Smooth muscle cell (in vitro differentiated cells): Measurements from ENCODE around the gene CPXM1. TPM values are rescaled to one million over a fixed set of nuclear protein-coding genes. Genes with fewer than 3 reads are reported as not detected.

Experiments used
- DNase-seq: peaks from one replicate; lab custom pipeline; 2025; ENCODE audit not compliant: unreplicated experiment; lab: John Stamatoyannopoulos, UW
- H2AFZ ChIP-seq: fragments of 200-600 bp; sonication (generic); 2 replicates; pipeline ENCODE4 v1.6.0; 2016; ENCODE audit warnings: antibody characterized with exemption, low read depth, mild to moderate bottlenecking
- H3F3A ChIP-seq: fragments of 200-600 bp; sonication (generic); 2 replicates; pipeline ENCODE4 v1.6.0; 2017; ENCODE audit warnings: antibody characterized with exemption, low read depth
- H3K27ac ChIP-seq: fragments of 200-600 bp; sonication (generic); 2 replicates; pipeline ENCODE4 v1.5.1; 2016; ENCODE audit warnings: low read depth, mild to moderate bottlenecking
- H3K27me3 ChIP-seq: fragments of 200-600 bp; sonication (generic); 2 replicates; pipeline ENCODE4 v1.6.1; 2016; ENCODE audit warnings: low read depth, mild to moderate bottlenecking
- H3K36me3 ChIP-seq: fragments of 200-600 bp; sonication (generic); 2 replicates; pipeline ENCODE4 v1.5.1; 2016; ENCODE audit warnings: low read depth
- H3K4me1 ChIP-seq: fragments of 200-600 bp; sonication (generic); 2 replicates; pipeline ENCODE4 v1.5.1; 2016; ENCODE audit warnings: low read depth
- H3K4me2 ChIP-seq: fragments of 200-600 bp; sonication (generic); 2 replicates; pipeline ENCODE4 v1.6.0; 2016; ENCODE audit warnings: mild to moderate bottlenecking
- H3K4me3 ChIP-seq: fragments of 200-600 bp; sonication (generic); 2 replicates; pipeline ENCODE4 v1.5.1; 2016; ENCODE audit warnings: mild to moderate bottlenecking
- H3K79me2 ChIP-seq: fragments of 200-600 bp; sonication (generic); 2 replicates; pipeline ENCODE4 v1.6.0; 2016; ENCODE audit warnings: low read depth, mild to moderate bottlenecking
- H3K9ac ChIP-seq: fragments of 200-600 bp; sonication (generic); 2 replicates; pipeline ENCODE4 v1.6.0; 2016; ENCODE audit warnings: low read depth
- H3K9me3 ChIP-seq: fragments of 200-600 bp; sonication (generic); replicated peaks from 2 replicates; pipeline ENCODE4 v1.5.1; 2016; ENCODE audit warnings: low read depth
- H4K20me1 ChIP-seq: fragments of 200-600 bp; sonication (generic); 2 replicates; pipeline ENCODE4 v1.6.0; 2016; ENCODE audit warnings: low read depth
- CTCF ChIP-seq: fragments of 200-600 bp; sonication (generic); IDR thresholded peaks from 2 replicates; pipeline ENCODE4 v1.5.1; 2017; ENCODE audit warnings: borderline replicate concordance, mild to moderate bottlenecking, antibody characterized with exemption; ENCODE audit not compliant: insufficient read depth, poor library complexity, severe bottlenecking
- WGBS: methylation state at CpG from one replicate; pipeline ENCODE4 v1.1.7; 2016; ENCODE audit warnings: low lambda C conversion rate; 5-methylcytosine and 5-hydroxymethylcytosine counted together
- polyA plus RNA-seq: library from polyadenylated mRNA; unstranded; fragments of >200 nt; fragmentation: Nextera tagmentation; extraction: Ambion mirVana; gene quantifications from 2 replicates; pipeline ENCODE4 v1.2.1, GENCODE V29; 2016
- total RNA-seq: library from RNA; depleted of rRNA; stranded (reverse); fragments of >200 nt; gene quantifications from 2 replicates; pipeline ENCODE4 v1.2.3, GENCODE V29; 2014

The CPXM1 gene
- total and polyA plus RNA-seq, 2 experiments from 2014 or later = 40.2 to 99.3 TPM

- Histone ChIP-seq H3K36me3 (no peaks in the 10 kb centered on the region), H3K9ac (no peak overlapping the region), H4K20me1 (no peaks in the 10 kb centered on the region), H3K27ac (no peak overlapping the region), H3F3A (no peaks in the 10 kb centered on the region), H3K4me1 (peaks cover 5% of the 10 kb centered on the region), H3K4me3 (no peak overlapping the region), H2AFZ (no peak overlapping the region), H3K27me3 (peaks cover 12% of the 10 kb centered on the region), H3K4me2 (no peak overlapping the region), H3K79me2 (no peaks in the 10 kb centered on the region), H3K9me3 (no peaks in the 10 kb centered on the region)
- WGBS = 93% methylated on average over 4 of the region's 4 CpGs
- DNase-seq = no peak
- no peak for TF ChIP-seq CTCF
Measured at GRCh38 chr20:2761885-2762284, 38.5 kb downstream of the CPXM1 start.

GRCh38 chr20:2760952-2761305, 39.5 kb downstream of the CPXM1 start:
- Histone ChIP-seq H3K79me2 (no peaks in the 10 kb centered on the region), H3K4me2 (no peak overlapping the region), H3K27me3 (peaks cover 12% of the 10 kb centered on the region), H3K27ac (no peak overlapping the region), H3K4me3 (no peak overlapping the region), H3K4me1 (peaks cover 5% of the 10 kb centered on the region), H3K9ac (no peak overlapping the region), H2AFZ (no peak overlapping the region), H3F3A (no peaks in the 10 kb centered on the region), H3K9me3 (no peaks in the 10 kb centered on the region), H3K36me3 (no peaks in the 10 kb centered on the region), H4K20me1 (no peaks in the 10 kb centered on the region)
- 95% methylated on average over 2 of the region's 2 CpGs for WGBS
- no peak for TF ChIP-seq CTCF
- no peak for DNase-seq

DNA sequence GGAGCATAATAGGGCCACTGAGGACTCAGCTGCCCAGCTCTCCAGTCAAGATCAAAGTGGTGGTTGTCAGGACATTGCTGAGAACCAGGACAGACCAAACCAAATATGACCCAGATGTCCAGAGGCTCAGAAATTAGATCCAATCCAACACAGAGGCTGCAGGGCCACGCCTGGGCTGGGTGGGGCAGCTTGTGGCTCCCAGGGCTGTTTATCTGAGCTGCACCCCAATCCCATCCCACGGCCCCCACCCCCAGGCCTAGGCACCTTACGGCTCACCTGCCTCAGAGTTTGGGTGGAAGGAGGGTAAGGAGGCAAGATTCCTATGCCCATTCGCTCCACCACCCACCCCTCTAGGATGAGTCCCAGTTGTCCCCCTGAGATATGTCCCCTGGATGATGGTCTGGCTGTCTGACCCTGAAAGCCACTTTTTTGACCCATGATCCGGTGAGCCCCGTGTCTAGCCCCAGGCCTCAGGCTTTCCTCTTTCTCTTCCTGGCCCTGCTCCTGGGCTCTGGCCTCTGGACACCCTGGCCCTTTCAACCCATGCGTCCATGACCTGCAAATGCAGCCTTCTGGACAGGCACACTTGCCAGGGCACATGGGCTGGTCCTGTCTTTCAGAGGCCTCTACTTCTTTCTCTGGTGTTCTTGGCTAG, 40.0 kb downstream of the CPXM1 start:
- Histone ChIP-seq H3K4me1 (peaks cover 5% of the 10 kb centered on the region), H3K9ac (no peak overlapping the region), H3K27me3 (peaks cover 12% of the 10 kb centered on the region), H3K36me3 (no peaks in the 10 kb centered on the region), H3K27ac (no peak overlapping the region), H3K4me2 (no peak overlapping the region), H3F3A (no peaks in the 10 kb centered on the region), H2AFZ (no peak overlapping the region), H3K4me3 (no peak overlapping the region), H3K79me2 (no peaks in the 10 kb centered on the region), H4K20me1 (no peaks in the 10 kb centered on the region), H3K9me3 (no peaks in the 10 kb centered on the region)
- WGBS = 94% methylated on average over 7 of the region's 7 CpGs
- no peak for DNase-seq
- no peak for TF ChIP-seq CTCF
